SH-SY5Y (cell line): ENCODE data around the gene GUK1.

Experiments used
- GATA2 ChIP-seq: IDR thresholded peaks from 2 replicates; pipeline ENCODE4 v1.6.1; 2011; ENCODE audit warnings: mild to moderate bottlenecking, low read depth, low read length
- GATA3 ChIP-seq: IDR thresholded peaks from 2 replicates; pipeline ENCODE4 v1.6.1; 2011; ENCODE audit warnings: low read depth, mild to moderate bottlenecking, low read length, moderate library complexity

DNA sequence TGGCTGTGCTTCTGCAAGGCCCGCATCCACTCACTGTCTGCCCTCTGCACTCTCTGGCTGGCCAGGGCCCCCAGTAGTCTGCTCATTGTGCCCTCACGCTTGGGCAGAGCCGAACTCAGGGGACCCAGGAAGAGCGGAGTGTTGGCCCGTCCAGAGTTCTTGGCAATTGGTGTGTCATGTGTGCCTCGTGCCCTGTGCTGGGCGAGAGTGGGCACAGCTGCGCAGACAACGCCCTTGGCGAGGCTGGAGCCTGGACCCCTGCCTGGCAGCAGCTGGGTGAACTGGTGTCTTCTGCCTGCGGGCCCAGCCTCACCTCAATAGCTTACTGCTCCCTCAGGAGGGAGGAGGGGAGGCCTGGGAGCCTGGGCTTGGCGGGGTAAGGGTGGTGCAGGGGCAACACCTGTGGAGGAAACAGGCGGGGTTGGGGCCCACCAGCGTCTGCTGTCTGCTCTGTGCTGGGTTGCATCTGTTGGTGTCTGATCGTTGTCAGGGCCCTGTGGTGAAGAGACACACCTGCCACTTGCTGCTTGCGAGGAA, 2.1 kb downstream of the GUK1 start:
- TF ChIP-seq GATA2 (no peak), GATA3 (no peak)
